Left lung (tissue), 10 donors: ENCODE data around the gene MMP2. TPM values are rescaled to one million over a fixed set of nuclear protein-coding genes. Genes with fewer than 3 reads are reported as not detected.

Experiments used
- ATAC-seq: fragments of 200-7000 bp; cut with Tn5 transposase; one replicate; pipeline ENCODE4 v1.9.1; 2020; ENCODE audit warnings: moderate library complexity
- DNase-seq, 4 donors: peaks; one replicate each; pipeline ENCODE4 v3.0.0-alpha.2; 2013 to 2020
- H3K27ac ChIP-seq, 2 donors: fragments of 200-600 bp; sonication (generic) in 1 of 2; one replicate each; pipeline versions ENCODE4 v1.5.0 to v1.8.0; 2020 to 2021
- H3K27me3 ChIP-seq, 2 donors: fragments of 200-600 bp; sonication (generic) in 1 of 2; one replicate each; pipeline versions ENCODE4 v1.5.0 to v1.8.0; 2020 to 2021
- H3K36me3 ChIP-seq, 2 donors: fragments of 200-600 bp; sonication (generic) in 1 of 2; one replicate each; pipeline versions ENCODE4 v1.5.0 to v1.8.0; 2020 to 2021
- H3K4me1 ChIP-seq, 2 donors: fragments of 200-600 bp; one replicate each; pipeline ENCODE4 v1.8.0; 2021
- H3K4me3 ChIP-seq, 2 donors: fragments of 200-600 bp; sonication (generic) in 1 of 2; one replicate each; pipeline versions ENCODE4 v1.5.0 to v1.8.0; 2020 to 2021; ENCODE audit warnings: mild to moderate bottlenecking in 1 of 2
- H3K9me3 ChIP-seq, 2 donors: fragments of 200-600 bp; sonication (generic) in 1 of 2; one replicate each; pipeline versions ENCODE4 v1.5.0 to v1.8.0; 2020 to 2021
- intact Hi-C, 2 donors: fragments of 100-400 bp; cut with DNase I; formaldehyde crosslinking; loops; one replicate each; pipeline versions ENCODE4 v1.11.2 to v1.14.2; 2022
- polyA plus RNA-seq, 6 donors: library from polyadenylated mRNA; unstranded; fragments of 120-200 nt; gene quantifications; one replicate each; pipeline ENCODE4 v1.2.1, GENCODE V29; 2013; ENCODE audit not compliant: insufficient read length in 6 of 6
- total RNA-seq, 2 donors: library from RNA; stranded (reverse); fragmentation: NEBNext Ultra II Directional; extraction: Animal tissue kit (Norgen Biotek cat#: 25700); gene quantifications; one replicate each; pipeline ENCODE4 v1.2.1, GENCODE V29; 2021
- TF ChIP-seq, protein P1 (sequence below), 2 donors: fragments of 200-600 bp; sonication (generic) in 1 of 2; IDR thresholded peaks; one replicate each; pipeline versions ENCODE4 v1.5.0 to v1.8.0; 2021; ENCODE audit warnings: antibody characterized with exemption in 2 of 2
- donor health status: DM: no; HTN: yes; CAD: no.
- donor health status: DM: no; HTN: no; CAD: no.

The MMP2 gene
- total and polyA plus RNA-seq, 8 donors = 300 to 677 (median 603) TPM

DNA sequence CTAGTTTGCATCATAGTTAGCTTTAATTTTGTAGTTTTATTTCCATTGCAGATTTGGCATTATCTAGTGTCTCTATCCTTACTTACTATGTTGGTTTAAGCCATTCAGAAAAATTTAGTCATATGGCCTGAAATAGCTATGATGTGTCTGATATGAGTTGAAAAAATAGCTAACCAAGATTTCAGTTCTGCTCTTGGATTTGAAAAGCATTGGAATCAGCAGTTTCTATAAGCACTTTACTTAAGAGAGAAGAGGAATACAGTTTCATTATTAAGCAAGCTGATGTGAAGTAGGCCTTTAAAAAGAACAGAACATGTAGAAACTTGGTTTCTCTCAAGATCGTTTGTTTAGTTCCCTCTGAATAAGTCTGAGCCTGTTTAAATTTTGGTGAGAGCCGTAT is 55.8 kb downstream of the MMP2 start:
- ATAC-seq (peak; percentile 72), DNase-seq (no peak)
- no peaks in the 10 kb centered on the region for H3K27me3 ChIP-seq
- peaks cover 0 to 22% of the 10 kb centered on the region in 2 donors for H3K4me1 ChIP-seq
- peaks cover 0 to 26% of the 10 kb centered on the region in 2 donors for H3K36me3 ChIP-seq
- peak overlapping the region; percentile 38 to 63 for H3K27ac ChIP-seq
- TF ChIP-seq, protein P1, sequence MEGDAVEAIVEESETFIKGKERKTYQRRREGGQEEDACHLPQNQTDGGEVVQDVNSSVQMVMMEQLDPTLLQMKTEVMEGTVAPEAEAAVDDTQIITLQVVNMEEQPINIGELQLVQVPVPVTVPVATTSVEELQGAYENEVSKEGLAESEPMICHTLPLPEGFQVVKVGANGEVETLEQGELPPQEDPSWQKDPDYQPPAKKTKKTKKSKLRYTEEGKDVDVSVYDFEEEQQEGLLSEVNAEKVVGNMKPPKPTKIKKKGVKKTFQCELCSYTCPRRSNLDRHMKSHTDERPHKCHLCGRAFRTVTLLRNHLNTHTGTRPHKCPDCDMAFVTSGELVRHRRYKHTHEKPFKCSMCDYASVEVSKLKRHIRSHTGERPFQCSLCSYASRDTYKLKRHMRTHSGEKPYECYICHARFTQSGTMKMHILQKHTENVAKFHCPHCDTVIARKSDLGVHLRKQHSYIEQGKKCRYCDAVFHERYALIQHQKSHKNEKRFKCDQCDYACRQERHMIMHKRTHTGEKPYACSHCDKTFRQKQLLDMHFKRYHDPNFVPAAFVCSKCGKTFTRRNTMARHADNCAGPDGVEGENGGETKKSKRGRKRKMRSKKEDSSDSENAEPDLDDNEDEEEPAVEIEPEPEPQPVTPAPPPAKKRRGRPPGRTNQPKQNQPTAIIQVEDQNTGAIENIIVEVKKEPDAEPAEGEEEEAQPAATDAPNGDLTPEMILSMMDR (IDR thresholded peaks at IDR 0.05) = no peak
- intact Hi-C loops = no loop called here
- no peak overlapping the region for H3K4me3 ChIP-seq
- no peaks in the 10 kb centered on the region for H3K9me3 ChIP-seq

DNA sequence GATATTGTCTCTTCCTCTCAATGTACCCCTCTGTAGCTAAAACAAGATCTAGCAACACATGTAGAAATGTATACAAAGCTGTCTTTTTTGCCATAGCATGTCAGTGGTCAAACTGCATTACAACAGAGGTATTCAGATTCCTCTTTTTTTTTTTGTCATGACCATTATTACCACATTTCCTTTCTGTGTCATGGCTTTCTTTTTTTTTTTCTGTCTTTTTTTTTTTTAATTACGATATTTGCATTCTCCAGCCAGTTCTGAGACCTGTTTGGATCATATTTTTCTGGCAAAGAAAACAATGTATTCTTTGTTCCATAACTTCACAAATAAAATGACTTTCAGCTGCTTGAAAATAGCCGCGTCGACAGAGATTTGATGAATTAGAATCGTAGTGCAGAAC is 60.1 kb downstream of the MMP2 start:
- H3K4me3 ChIP-seq = no peak overlapping the region
- no peak for ATAC-seq
- no peaks in the 10 kb centered on the region for H3K27me3 ChIP-seq
- no peaks in the 10 kb centered on the region for H3K9me3 ChIP-seq
- H3K4me1 ChIP-seq = peaks cover 0 to 22% of the 10 kb centered on the region in 2 donors
- H3K27ac ChIP-seq = peak overlapping the region in 1 of 2 donors; percentile 75
- TF ChIP-seq, protein P1 (IDR thresholded peaks at IDR 0.05) = no peak
- H3K36me3 ChIP-seq = no peaks in the 10 kb centered on the region
- intact Hi-C loops = no loop called here
- no peak for DNase-seq

DNA sequence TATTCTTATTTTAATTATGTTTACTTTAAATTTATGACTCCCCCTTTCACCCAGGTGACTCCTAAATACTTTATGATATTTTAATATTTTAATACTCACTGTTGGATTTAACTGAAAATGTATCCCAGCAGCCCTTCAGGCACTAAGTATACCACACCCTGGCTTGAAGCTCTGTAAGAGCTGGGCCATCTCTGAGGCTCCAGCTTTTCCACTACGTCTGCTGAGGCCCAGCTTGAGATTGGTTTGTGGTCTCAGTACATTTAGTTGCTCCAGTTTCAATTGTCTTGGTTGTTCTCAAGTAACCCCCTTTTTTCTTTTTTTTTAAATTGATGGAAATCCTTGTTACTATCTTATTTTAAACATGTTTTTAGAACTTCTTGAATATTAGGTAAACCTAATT is 60.5 kb downstream of the MMP2 start:
- intact Hi-C loops = no loop called here
- Histone ChIP-seq H3K4me1 (peaks cover 0 to 20% of the 10 kb centered on the region in 2 donors), H3K27ac (peak overlapping the region in 1 of 2 donors; percentile 75), H3K27me3 (no peaks in the 10 kb centered on the region), H3K36me3 (peaks cover 0 to 4% of the 10 kb centered on the region in 2 donors), H3K9me3 (no peaks in the 10 kb centered on the region), H3K4me3 (no peak overlapping the region)
- ATAC-seq (no peak), DNase-seq (no peak)
- TF ChIP-seq, protein P1 (IDR thresholded peaks at IDR 0.05) = no peak

DNA sequence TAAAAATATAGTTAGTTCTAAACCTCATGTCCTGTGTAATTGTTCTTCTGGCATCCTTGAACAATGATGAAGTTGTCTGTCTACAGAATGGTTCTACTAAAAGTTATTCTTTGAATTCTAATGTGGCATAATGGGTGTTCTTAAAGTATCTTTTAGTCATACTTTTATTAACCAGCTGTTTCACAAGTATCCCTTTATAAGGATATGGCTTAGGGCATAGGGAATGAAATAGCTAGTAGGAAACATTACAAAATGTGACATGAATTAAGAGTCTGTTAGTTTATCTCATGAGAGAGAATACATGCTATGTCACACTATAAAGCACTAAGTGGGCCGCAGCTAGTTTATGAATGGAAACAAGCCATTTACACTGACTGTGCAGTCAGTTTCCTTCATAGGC is 61.2 kb downstream of the MMP2 start:
- ATAC-seq (no peak), DNase-seq (no peak)
- Histone ChIP-seq H3K9me3 (no peaks in the 10 kb centered on the region), H3K4me1 (peaks cover 0 to 13% of the 10 kb centered on the region in 2 donors), H3K27ac (no peak overlapping the region), H3K27me3 (no peaks in the 10 kb centered on the region), H3K36me3 (peaks cover 0 to 7% of the 10 kb centered on the region in 2 donors), H3K4me3 (no peak overlapping the region)
- TF ChIP-seq, protein P1 (IDR thresholded peaks at IDR 0.05) = no peak
- intact Hi-C loops = loop anchor here in 1 of 2 donors (5.0 kb wide), 1 partner anchor 73 kb away; no protein-coding TSS in a partner anchor

DNA sequence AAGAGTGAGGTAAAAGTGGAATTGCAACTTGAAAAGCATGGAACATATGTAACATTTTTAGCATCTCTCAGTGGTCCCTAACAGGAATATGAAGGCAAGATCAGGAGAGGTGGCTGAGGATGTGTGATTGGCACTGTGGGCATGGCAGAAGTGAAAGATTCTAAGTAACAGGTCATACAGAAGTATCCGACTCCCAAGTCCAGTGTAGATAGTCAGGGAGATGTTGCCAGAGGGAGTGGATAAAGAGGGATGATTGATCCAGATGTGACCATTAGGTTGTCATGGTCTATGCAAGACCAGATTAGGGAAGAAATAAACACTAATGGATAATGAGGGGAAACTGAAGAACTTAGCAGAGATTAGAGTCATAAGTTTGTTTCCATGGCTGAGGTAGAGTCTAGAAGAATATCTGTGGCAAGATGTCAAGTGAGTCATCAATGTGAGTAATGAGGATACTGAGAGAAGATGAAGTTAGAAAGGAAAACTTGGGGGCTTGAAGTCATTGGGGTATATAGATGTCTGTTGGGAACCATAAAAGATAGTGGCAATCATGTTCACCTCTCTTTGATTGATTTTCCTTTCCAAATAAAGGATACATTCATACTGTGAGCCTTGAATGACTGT is 63.6 kb downstream of the MMP2 start:
- TF ChIP-seq, protein P1 (IDR thresholded peaks at IDR 0.05) = no peak
- peak; percentile 62 for ATAC-seq

More for the DNA sequence above, 63.6 kb downstream of the MMP2 start:
- no peaks in the 10 kb centered on the region for H3K27me3 ChIP-seq
- H3K4me3 ChIP-seq = no peak overlapping the region
- no peak for DNase-seq
- H3K36me3 ChIP-seq = peaks cover 0 to 14% of the 10 kb centered on the region in 2 donors
- peaks cover 0 to 13% of the 10 kb centered on the region in 2 donors for H3K4me1 ChIP-seq
- intact Hi-C loops = loop anchor here in 1 of 2 donors (5.0 kb wide), 1 partner anchor 75 kb away; no protein-coding TSS in a partner anchor
- no peaks in the 10 kb centered on the region for H3K9me3 ChIP-seq
- H3K27ac ChIP-seq = no peak overlapping the region
